NCI-H146 treated with DMSO at 0.1 percent for 48 hours (cell line): ENCODE measurements around the gene ATF3.

Experiments
- DNase-seq: peaks from one replicate; lab custom pipeline; 2025; ENCODE audit not compliant: unreplicated experiment; lab: John Stamatoyannopoulos, UW

ATF3 gene

DNA sequence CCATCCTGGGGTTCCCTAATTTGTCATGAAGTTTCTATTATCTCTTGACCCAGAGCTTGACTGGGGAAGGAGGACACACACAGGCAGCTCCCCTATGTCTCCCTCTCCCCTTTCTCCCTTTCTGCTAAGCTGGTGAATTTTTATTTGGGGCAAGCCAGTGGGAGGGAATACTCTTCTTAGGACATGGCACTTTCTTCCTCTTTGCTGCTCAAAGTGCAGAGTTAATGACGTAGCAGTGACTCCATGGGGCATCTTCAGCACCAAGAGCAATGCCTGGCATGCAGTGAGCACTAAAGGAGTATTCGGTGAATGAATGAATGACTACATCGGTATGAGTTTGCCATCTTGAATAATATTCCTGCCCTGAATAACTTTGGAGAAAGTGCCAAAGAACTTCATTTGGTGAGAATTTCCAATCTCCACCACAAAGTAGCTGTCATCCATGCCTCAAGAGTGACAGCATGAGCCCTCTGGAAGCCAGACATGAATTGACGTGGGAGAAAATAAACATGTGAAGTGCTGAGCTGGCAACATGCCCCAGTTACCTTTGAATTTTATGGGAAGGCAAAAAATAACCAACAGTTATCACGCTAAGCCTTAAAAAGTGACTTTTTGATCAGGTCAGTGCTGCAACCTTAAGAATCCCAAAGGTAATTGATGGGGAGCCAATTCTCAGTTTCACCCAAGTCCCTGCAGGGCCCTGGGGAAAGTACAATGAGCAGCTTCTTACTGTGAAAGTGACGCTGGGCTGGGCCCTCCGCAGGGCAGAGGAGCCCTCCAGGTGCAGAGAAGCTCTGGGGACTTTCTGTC lies 22.1 kb upstream of the ATF3 start:
- no peak for DNase-seq

DNA sequence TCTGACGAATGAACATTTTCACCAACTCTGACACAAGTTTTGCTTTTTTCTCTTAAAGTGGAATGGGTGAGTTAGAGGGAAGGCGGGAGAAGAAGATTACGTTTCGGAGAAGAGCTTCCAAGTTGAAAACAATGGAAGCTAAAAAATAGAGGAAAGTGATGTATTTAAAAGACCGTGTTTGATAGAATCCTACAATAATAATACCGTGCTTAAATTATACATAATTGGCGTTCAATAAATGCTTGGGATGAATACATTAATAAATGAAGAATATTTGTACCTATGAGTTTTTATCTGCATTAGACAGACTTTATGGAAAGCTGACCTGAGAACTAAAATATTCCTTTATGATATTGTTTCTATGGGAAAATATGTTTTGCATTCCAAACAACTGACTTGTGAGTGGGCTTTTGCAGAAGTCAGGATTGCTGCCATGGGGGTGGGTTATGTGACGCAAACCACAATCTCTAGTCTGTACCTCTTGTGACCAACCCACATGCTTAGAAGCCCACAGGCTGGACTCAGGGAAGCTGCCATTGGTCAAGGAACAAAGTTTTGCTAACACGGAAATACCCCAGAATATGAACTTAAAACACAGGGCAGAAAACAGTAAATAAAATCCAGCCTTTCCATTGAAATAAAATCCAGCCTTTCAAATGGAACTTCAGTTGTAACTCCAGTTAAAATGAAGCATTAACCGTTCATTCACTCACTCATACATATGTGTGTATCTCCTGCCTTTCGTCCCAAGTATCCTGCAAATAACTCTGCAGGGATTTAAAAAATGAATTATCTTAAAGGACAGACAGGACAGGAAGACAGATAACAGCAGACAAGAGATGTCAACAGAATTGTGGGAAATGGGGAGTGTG lies 21.3 kb upstream of the ATF3 start:
- DNase-seq: no peak

- DNase-seq: no peak
These were observed 20.6 kb upstream of the ATF3 start for GRCh38 chr1:212587888-212588510.

- DNase-seq: no peak
These were observed 19.1 kb upstream of the ATF3 start for GRCh38 chr1:212589446-212589845.

GRCh38 chr1:212591922-212592321 lies 16.6 kb upstream of the ATF3 start:
- DNase-seq: no peak

DNA sequence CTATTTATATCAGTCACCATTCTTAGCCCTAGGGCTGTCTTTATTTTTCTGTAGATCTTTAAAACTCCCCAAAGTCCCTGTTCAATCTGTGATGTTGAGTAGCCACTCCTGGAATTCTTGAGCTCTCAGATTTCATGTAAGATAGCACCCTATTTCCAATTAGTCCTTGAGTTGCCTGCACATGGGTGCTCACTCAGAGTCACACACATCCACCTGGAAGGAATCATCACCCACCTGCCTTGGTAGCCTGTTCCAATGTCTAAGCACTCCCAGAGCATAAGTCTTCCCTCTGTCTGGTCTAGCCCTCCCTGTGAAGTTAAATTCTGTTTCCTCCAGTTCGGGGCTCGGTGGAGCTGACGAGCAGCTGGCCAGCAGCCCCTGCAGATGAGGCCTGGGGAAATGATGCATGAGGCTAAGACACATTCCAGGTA lies 14.7 kb upstream of the ATF3 start:
- DNase-seq: no peak

GRCh38 chr1:212594640-212595039 lies 13.9 kb upstream of the ATF3 start:
- no peak for DNase-seq

DNA sequence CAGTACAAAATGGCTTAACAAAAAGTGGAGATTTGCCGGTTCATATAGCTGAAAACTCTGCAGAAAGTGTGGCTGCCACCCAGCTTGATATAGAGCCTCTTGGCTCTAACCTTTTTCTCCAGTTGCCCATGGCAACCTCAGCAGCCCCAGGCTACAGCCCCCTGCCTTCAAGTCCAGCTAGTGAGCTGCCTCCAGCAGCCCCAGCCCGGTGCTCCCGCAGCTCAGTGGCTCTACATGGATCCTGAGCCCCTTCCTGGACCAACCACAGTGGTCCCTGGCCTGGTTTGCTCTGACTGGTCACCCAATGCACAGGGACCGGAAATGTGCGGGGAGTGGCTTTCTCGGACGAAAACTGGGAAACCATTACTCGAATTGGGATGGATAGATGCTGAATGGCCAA lies 13.3 kb upstream of the ATF3 start:
- no peak for DNase-seq

GRCh38 chr1:212595787-212596714 lies 12.5 kb upstream of the ATF3 start:
- no peak for DNase-seq

GRCh38 chr1:212596798-212597197 lies 11.8 kb upstream of the ATF3 start:
- DNase-seq: no peak

- DNase-seq: no peak
These were observed 11.1 kb upstream of the ATF3 start for GRCh38 chr1:212597487-212597886.

- no peak for DNase-seq
These were observed 8.3 kb upstream of the ATF3 start for GRCh38 chr1:212600071-212600915.

GRCh38 chr1:212600980-212601379 lies 7.6 kb upstream of the ATF3 start:
- no peak for DNase-seq

- no peak for DNase-seq
These were observed 7.0 kb upstream of the ATF3 start for GRCh38 chr1:212601524-212601923.

DNA sequence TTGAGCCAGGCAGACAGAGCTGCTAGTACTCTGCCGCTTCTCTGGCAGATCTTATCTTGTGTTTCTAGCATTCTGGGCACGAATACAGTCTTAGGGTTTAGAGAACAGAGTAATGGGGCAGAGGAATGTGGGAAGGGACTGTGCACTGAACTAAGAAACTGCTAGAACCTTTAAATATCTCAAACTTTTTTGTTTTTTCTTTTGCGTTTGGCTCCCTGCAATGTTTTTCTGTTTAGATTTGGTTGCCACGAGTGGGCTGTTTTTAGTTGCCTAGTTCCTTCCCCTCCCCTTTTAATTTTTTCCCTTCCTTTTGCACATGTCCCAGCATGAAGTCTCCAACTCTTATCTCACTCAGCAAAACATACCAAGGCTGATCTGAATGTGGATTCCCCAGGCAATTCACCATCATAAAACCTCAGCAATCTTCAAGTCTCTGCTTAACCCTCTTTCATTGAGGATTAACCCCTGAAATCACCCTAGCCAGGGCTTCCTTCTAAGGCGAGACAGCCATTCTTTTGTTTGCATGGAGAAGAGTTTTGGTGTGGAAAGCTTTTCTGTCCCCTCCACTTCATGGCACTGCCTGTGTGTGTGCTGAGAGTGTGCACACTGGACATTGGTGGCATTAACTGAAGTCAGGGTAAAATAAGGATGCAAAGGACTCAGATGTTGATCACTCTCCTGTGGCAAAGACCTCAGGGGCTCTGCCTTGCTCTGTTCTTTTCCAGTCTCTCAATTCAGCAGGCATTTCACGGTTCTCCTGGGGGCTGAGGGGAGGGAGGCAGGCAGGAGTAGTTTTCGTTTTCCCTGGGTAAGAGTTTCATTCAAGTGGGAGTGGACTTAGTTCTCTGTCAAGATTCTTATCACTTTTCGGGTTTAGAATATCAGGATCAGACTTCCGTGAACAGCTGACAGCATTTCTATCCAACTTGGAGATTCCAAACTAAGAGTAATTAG lies 2.8 kb upstream of the ATF3 start:
- DNase-seq: no peak

GRCh38 chr1:212606395-212607205 lies 2.0 kb upstream of the ATF3 start:
- DNase-seq: no peak

- DNase-seq: no peak
These were observed 1.2 kb upstream of the ATF3 start for GRCh38 chr1:212607206-212607912.
